ENCODE results near the gene KRTAP4-4.
"Not testable (repeated sequence)": the region's sequence is repeated elsewhere in the genome, so short reads cannot be mapped to it uniquely, and the experiment has no call there.

The KRTAP4-4 gene

DNA sequence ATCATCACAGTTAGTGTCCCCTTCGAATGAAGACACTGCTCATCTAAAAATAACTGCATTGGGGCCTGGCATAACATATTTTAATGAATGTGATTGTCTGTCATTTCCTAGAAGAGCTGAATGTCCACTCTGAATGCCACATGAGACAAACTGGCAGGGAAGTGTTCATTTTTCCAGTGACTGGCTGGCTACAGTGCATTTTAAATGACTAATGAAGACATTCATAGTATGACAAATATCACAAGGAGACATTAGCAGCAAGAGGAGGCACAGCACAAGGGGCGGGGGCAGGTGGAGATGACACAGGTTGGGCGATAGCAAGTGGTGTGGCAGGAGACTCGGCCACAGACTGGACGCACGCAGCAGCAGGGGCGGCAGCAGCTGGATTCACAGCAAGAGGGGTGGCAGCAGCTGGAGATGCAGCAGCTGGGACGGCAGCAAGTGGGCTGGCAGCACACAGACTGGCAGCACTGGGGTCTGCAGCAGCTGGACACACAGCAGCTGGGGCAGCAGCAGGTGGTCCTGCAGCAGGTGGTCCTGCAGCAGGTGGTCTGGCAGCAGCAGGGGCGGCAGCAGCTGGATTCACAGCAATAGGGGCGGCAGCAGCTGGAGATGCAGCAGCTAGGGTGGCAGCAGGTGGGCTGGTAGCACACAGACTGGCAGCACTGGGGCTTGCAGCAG lies 11.4 kb downstream of the KRTAP4-4 start:
- DNase-seq (ENCODE audit: low spot score) = not testable (repeated sequence)

DNA sequence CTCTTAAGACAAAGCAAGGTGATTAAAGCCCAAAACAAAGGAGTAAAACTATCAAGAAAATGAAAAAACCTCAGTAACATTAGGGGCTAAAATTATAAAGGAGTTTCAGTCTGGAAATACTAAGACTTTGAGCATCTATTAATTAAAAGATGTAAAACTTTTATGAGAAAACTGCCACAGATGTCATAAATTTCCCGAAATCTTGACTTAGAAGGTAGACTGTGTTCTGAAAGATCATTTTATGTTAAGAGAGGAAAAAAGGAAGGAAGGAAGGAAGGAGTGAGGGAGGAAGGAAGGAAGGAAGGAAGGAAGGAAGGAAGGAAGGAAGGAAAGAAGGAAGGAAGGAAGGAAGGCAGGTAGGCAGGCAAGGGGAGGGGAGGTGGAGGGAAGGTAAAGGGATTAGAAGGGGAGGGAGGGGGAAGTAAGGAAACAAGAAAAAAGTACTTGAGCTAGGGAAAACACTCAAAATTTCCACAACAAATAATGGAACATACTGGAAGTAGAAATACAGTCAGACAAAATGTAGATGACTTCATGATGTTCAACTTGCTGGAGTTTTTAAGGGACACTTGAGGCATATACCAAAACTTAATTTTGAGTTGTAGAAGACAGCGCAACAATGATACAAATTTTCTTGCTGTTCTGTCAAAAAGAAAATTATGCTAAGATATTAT lies 12.9 kb downstream of the KRTAP4-4 start:
- DNase-seq (ENCODE audit: low spot score) = no peak

DNA sequence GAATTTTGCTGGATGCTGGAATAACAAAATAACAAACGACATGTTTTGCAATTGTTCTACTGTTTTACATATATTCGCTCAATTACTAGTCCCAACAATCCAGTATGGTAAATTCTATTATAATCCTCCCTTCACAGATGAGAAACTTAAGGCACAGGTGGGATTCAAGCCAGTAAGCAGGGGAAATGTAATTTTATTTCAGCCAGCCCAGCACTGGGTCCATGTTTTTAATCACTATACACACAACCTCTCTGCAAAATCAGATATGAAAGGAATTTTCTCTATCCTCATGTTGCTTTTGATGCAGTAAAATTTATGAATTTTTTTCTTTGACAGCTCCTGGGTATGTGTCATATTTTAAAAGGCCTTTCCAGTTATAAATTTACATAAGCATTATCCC lies 15.3 kb downstream of the KRTAP4-4 start:
- no peak for DNase-seq (ENCODE audit: low spot score)

DNA sequence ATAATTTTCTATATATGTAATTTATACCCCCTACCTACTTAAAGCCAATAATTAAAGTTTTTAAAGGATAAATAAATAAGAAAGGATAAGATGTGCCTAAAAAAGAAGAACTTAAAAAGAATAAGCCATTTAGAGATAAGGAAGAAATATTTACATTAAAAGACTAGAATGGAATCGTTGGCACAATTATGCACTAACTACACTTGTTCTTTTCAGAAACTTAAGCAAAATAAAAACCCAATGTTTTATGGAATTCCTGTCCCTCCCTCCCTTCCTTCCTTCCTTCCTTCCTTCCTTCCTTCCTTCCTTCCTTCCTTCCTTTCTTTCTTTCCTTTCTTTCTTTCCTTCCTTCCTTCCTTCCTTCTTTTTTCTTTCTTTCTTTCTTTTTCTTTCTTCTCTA lies 15.7 kb downstream of the KRTAP4-4 start:
- DNase-seq (ENCODE audit: low spot score) = no peak

DNA sequence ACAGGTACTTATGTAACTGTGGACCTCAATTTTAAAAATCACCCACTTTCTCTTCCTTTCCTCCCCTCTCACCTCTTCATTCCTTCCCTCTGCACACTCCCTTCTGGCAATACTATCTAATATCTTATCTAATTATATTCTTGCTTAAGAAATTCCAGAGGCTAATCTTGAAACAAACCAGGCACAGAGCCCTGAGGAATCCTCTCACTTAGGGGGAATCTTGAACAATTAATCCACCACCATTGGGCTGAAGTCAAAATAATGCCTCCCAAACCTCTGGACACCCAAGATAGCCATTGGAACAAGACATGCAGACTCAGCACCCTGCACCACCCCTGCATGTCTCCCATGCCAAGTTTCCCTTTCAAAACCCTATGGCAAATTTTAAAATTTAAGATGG lies 19.2 kb downstream of the KRTAP4-4 start:
- no peak for DNase-seq (ENCODE audit: low spot score)

DNA sequence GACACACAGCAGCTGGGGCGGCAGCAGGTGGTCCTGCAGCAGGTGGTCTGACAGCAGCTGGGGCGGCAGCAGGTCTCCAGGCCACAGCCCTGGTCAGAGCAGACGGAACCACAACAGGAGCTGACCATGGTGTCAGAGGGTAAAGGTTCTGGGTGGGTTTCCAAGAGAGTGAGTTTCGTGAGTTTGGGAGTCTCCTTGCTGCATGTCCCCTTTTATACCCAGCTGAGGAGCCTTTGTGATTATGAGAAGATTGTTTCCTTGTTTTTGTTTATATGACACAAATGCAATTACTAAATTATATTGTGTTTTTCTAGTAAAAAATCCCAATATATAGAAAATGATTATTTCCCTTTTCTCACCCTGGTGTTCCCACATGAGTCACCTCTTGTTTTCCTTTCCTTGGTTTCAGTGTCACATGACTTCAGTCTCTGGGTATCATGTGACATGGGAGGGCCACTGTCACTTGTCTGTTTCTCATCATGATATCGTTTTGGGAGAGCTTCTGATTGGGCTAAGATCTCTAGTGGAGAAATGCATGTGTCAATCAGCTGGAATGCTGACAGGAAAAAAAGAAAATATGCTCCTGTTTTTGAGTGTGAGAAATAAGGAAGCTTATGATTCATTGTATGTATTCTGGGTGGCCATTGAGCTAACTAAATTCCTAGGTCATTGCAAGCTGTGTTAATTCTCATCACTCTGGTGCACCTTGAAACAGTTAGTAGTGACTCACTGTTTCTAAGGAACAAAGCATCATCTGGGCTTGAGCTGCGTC lies 20.0 kb downstream of the KRTAP4-4 start, which contains the start of gene KRTAP4-6:
KRTAP4-6 (minus strand) TSS at position 185 of the 772 bp plus-strand sequence; CDS start at position 128, 57 bp downstream.
- DNase-seq (ENCODE audit: low spot score) = no peak

DNA sequence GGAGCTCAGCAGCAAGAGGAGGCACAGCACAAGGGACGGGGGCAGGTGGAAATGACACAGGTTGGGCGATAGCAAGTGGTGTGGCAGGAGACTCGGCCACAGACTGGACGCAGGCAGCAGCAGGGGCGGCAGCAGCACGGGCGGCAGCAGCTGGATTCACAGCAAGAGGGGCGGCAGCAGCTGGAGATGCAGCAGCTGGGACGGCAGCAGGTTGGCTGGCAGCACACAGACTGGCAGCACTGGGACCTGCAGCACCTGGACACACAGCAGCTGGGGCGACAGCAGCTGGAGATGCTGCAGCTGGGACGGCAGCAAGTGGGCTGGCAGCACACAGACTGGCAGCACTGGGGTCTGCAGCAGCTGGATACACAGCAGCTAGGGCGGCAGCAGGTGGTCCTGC lies 20.7 kb downstream of the KRTAP4-4 start:
- DNase-seq (ENCODE audit: low spot score) = not testable (repeated sequence)

DNA sequence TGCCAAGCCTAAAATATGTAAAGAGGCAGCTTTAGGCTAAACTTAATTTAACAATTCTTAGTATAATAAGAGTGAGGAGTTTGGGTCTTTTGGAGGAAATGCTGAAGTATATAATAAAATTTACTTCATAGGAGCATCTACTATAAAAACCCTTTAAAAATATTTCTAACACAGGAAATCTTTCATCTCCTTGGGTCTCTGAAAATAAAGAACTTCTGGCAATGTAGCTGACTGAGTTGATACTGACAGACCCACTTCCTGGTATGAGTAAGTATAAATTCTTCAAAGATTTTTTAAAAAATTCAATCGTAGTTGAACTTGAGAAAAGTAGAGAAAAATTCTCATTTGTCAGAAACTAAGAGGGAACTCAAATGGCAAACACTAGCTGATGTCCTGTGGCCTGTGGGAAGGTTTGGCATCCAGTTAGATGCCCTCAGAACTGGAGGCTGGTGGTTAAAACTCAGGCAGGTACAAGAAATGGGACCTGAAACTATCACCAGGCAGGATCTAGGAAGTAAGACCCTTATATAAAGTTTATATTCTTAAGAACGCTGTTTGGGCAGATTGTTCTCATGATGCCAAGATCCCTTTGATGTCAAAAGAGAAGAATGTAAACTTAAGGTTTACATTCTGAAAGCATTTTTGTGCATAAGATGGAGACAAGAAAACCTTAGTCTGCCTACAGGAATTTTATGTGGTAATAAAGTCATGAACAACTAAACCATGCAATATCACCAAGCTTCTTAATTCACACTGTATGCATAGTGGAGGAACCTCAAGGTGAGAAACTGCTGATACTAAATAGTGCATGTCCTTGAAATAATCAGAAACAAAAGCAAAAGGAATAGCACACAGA lies 26.4 kb downstream of the KRTAP4-4 start:
- DNase-seq (ENCODE audit: low spot score) = no peak

DNA sequence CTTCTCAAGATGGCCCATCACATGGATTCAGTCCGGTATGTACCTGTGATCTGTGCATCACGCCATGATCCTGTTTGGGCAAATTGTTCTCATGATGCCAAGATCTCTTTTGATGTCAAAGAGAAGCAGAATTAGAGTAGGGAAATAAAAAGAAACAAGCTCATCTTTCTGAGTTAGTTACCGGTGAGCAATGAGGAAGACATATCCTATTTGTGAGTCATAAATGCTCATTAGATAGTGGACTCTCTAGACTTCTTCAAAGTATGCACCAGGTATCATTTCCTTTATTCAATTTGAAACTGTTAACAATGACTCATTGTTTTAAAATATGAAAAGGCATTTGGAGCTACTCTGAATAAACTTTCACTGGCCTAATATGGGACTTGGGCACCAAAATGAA lies 28.6 kb downstream of the KRTAP4-4 start:
- DNase-seq (ENCODE audit: low spot score) = no peak

DNA sequence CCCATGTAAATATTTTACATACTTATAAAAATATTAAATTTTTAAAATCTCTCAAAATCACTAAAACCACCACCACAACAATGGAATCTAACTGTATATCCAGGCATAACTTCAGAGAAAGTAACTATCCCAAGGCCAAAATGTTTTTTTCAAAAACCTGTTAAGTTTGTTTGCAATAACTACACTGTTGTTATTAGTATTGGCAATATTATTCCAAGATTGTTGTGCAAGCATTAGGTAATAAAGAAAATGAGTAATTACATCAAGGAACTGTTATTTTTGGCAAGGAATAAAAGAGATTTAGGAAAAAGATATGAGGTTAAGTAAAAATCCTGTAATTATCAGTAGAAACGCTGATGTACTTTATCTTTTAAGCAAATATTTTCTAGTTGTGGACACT lies 33.2 kb downstream of the KRTAP4-4 start:
- DNase-seq (ENCODE audit: low spot score) = no peak

DNA sequence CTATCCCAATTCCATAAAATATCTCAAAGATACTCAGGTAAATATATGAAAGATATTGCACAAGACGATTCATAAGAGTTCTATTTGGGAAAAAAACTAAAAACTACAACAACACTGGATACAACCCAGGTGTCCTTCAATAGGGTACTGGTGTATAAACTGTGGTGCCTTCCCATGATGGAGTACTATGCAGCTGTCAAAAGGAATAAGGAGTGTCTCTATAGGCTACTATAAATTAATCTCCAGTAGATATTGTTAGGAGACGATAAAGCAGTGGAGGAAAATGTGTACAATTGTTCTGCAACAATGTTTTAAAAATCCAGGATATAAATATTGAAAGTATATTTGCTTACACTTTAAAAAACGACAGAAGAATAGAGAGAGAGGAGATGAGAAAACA lies 34.1 kb downstream of the KRTAP4-4 start:
- no peak for DNase-seq (ENCODE audit: low spot score)

DNA sequence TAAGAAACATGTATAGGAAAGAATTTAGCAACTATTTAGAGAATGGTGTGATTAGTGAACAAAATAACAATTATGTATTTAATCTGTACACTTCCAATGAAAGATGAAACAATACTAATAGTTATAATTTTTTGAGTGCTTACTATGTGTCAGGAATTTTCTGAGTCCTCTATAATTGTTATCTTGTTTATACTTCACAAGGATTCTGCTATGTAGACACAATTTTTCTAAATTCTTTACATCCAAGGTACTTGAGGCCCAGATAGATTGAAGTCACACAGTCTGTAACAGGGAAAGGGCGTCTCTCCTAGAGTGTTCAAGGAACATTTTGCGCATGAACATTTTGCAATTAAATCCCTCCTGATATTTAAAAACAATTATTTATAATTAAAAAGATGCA lies 35.5 kb downstream of the KRTAP4-4 start:
- DNase-seq (ENCODE audit: low spot score) = no peak

DNA sequence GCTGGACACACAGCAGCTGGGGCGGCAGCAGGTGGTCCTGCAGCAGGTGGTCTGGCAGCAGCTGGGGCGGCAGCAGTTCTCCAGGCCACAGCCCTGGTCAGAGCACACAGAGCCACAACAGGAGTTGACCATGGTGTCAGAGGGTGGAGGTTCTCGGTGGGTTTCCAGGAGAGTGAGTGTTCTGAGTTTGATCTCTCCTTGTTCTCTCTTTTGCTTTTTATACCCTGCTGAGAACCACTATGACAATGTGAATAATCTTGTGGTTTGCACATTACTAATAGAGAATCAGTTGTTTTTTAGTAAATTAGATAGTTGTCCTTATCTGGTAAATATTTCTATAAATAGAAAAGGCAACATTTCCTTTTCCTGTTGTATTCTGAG lies 36.6 kb downstream of the KRTAP4-4 start, which contains the start of gene KRTAP4-12:
KRTAP4-12 (minus strand) TSS at position 192 of the 381 bp plus-strand sequence; CDS start at position 132, 60 bp downstream.
- DNase-seq (ENCODE audit: low spot score) = not testable (repeated sequence)

DNA sequence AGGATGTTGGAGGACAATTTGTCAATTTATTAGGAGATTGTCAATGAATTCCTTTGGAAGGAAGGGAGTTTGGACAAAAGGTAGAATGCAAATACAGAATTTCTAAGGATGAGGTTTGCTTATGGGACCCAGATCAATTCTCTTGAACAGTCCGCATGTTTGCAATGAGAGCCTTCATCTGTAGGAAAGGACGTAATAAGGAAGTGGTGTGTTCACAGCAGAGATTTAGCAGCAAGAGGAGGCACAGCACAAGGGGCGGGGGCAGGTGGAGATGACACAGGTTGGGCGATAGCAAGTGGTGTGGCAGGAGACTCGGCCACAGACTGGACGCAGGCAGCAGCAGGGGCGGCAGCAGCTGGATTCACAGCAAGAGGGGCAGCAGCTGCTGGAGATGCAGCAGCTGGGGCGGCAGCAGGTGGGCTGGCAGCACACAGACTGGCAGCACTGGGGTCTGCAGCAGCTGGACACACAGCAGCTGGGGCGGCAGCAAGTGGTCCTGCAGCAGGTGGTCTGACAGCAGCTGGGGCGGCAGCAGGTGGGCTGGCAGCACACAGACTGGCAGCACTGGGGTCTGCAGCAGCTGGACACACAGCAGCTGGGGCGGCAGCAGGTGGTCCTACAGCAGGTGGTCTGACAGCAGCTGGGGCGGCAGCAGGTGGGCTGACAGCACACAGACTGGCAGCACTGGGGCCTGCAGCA lies 37.1 kb downstream of the KRTAP4-4 start:
- not testable (repeated sequence) for DNase-seq (ENCODE audit: low spot score)

DNA sequence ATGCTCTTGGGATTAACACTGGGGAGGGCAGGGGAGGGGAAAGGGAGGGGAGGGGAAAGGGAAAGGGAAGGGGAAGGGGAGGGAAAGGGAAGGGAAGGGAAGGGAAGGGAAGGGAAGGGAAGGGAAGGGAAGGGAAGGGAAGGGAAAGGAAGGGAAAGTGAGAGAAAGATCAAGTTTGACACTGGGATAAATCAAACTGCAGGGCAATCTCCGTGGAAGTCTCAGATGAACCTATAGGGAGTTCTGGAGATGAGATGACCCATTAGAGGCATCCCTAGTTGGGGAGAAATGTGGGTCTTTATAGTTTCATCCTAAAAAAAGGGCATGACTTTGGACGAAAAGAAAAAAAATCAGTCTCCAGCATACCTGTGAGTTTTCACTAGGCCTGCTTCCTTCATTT lies 38.8 kb downstream of the KRTAP4-4 start:
- no peak for DNase-seq (ENCODE audit: low spot score)

DNA sequence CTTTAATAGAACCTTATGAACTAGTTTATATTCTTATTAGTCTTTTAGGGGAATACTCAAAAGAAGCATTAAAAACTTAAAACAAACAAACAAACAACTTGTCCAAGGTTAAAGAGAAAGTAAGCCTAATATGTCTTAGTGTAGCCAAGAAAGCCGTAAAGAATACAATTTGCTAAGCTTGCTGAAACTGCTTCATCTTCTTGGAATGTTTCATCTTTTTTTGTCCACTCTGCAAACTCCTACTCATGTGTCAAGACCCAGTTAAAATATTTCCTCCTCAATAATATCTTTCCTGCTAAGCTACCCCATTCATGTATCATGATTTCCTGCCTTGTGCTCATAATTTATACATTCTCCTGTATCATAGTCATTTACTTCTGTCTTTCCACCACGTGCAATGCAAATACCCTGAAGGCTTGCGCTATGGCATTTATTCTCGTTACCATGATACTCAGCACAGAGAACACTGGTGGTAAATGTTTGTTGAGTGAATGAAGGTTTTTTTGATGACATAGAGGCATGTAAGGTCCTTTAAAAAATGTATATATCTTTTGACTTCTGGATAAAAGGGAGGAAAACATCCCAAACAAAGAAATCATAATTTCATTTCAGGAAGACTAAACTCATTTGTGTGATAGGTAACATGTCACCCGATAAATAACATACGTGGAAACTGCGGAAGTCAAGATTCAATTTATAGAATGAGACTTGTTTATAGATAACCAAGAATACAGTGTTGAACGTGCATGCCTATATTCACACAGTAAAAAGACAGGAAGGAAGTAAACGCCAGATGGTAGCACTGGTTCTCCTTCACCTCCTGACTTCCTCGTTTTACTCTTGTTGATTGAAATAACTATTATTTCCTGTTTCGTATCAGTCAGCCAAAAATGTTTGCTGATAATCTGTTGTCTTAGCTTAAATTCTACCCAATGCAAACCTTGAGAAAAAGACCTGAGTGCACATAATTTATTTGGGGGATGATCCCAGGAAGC lies 40.6 kb downstream of the KRTAP4-4 start:
- DNase-seq (ENCODE audit: low spot score) = not testable (repeated sequence)

DNA sequence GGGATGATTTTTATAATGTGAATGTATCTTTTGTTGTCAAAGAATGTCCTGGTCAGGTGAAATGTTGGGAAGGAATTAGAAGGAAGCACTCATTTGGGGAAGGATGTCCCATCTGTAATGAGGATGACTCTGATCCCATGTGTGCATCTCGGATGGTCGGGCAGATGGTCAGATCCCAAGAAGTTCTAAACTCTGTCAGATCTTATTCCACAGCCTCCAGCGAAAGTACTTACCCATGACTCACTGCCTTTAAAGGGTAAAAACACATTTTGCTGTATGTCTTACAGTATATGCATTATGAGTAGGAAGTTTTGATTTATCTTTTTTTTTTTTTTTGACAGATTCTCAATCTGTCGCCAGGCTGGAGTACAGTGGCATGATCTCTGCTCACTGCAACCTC lies 41.8 kb downstream of the KRTAP4-4 start:
- no peak for DNase-seq (ENCODE audit: low spot score)

DNA sequence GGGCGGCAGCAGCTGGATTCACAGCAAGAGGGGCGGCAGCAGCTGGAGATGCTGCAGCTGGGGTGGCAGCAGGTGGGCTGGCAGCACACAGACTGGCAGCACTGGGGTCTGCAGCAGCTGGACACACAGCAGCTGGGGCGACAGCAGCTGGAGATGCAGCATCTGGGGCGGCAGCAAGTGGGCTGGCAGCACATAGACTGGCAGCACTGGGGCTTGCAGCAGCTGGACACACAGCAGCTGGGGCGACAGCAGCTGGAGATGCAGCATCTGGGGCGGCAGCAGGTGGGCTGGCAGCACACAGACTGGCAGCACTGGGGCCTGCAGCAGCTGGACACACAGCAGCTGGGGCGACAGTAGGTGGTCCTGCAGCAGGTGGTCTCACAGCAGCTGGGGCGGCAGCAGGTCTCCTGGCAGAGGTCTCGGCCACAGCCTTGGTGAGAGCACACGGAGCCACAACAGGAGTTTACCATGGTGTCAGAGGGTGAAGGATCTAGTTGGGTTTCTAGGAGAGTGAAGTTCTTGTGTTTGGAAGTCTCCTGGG lies 42.6 kb downstream of the KRTAP4-4 start, which contains the start of gene KRTAP4-11:
KRTAP4-11 (minus strand) TSS at position 528 of the 541 bp plus-strand sequence; CDS start at position 470, 58 bp downstream.
- not testable (repeated sequence) for DNase-seq (ENCODE audit: low spot score)

DNA sequence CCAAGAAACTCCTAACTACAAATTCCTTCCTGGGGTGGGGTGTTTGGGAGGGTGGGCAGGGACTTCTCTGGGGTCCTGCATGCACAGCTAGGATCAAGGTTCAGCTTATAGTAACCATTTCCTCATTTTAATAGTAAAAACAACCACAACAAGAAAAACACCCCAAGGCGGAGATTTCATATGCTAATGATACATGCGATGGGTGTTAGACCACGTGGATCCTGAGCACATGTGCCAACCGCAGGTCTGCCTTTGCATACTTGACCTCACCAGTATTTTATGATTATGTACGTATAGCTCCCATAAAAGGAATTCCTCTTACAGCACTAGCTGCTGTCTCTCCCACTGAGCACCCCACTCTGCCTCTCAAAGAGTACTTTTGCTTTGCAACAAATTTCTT lies 44.3 kb downstream of the KRTAP4-4 start:
- DNase-seq (ENCODE audit: low spot score) = no peak

All from HuH-7 (cell line).